Posterior vena cava (tissue), 2 donors: ENCODE measurements around the gene ZPBP. TPM values are rescaled to one million over a fixed set of nuclear protein-coding genes. Genes with fewer than 3 reads are reported as not detected.

Experiments used
- DNase-seq: peaks from one replicate; pipeline ENCODE4 v3.0.0-alpha.2; 2020; ENCODE audit warnings: low spot score
- intact Hi-C, 2 donors: fragments of 100-400 bp; cut with DNase I; formaldehyde crosslinking; loops; one replicate each; pipeline versions ENCODE4 v1.14.1 to v1.14.2; 2022 to 2023
- total RNA-seq, 2 donors: library from RNA; stranded (reverse); fragmentation: NEBNext Ultra II Directional; extraction: Animal tissue kit (Norgen Biotek cat#: 25700); gene quantifications; one replicate each; pipeline ENCODE4 v1.2.1, GENCODE V29; 2021
- donor health status: DM: yes; HTN: yes; CAD: no.
- donor health status: DM: yes; HTN: yes; CAD: no.

Gene ZPBP
- total RNA-seq, 2 donors from 2014 or later: not detected

DNA sequence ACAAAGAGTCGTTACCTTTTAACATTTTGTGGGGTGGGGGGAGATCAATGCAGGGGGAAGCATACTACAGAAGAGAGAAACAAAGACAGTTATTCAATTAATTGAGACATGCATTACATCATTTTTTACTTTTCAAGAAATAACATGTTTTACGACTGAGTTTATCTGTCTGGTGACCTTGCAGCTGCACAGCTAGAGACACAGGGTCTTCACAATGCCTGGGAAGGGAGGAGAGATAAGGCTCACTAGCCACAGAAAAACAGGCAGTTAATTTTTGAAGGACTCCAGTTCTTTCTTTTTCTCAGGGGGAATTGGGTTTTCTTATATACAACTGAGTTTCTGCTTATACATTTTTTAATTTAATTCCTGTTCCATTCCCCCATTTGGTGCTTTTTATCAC, 30.1 kb downstream of the ZPBP start:
- no peak for DNase-seq
- intact Hi-C loops: no loop called here

DNA sequence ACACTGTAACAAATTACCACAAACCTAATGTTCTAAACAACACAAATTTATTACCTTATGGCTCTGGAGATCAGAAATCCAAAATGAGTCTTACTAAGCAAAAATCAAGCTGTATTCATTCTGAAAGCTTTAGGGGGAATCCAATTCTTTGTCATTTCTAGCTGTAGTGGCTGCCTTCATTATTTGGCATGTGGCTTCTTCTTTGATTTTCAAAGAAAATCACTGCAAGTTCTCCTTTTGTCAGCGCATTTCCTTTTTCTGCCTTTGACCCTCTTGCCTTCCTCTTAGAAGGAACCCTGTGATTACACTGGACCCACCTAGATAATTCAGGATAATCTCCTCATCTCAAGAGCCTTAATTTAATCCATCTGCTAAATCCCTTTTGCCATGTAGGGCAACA, 36.9 kb downstream of the ZPBP start:
- intact Hi-C loops: no loop called here
- no peak for DNase-seq

DNA sequence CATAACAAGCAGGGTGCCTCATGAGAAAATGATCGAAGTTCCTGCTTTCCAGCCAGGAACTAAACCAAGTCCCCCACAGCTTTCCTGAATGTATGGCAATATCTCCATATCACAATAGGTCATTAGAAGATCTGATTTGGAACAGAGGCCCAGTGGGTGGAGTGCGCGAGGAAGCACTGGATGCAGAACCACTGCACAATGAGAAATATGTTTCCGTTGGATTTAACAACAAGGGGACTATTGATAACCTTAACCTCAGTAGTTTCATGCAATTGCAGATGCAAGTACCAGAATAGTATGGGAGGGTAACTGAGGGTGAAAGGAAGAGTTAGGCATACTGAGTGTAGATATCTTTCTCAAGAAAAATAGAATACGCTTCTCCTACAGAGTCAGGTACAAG, 45.3 kb downstream of the ZPBP start:
- DNase-seq: no peak
- intact Hi-C loops: loop anchor here in 1 of 2 donors (10.0 kb wide), 1 partner anchor 393 kb away; no protein-coding TSS in a partner anchor

- DNase-seq: peak; percentile 61
- intact Hi-C loops: loop anchor here in 1 of 2 donors (10.0 kb wide), 1 partner anchor 386 kb away; no protein-coding TSS in a partner anchor
Observed at GRCh38 chr7:50041165-50041564, 51.9 kb downstream of the ZPBP start.

GRCh38 chr7:50037086-50037485, 56.0 kb downstream of the ZPBP start:
- intact Hi-C loops: no loop called here
- no peak for DNase-seq

- no peak for DNase-seq
- intact Hi-C loops: loop anchor here in 1 of 2 donors (1.0 kb wide), 1 partner anchor 7 kb away; no protein-coding TSS in a partner anchor
Observed at GRCh38 chr7:50022991-50023390, 70.1 kb downstream of the ZPBP start.

- intact Hi-C loops: loop anchor here in 1 of 2 donors (1.0 kb wide), 1 partner anchor 8 kb away; no protein-coding TSS in a partner anchor
Observed at GRCh38 chr7:50022451-50022850, 70.6 kb downstream of the ZPBP start.

GRCh38 chr7:49995681-49996080, 97.4 kb downstream of the ZPBP start:
- DNase-seq: no peak
- intact Hi-C loops: no loop called here

More at GRCh38 chr7:50022451-50022850, 70.6 kb downstream of the ZPBP start:
- DNase-seq: no peak

DNA sequence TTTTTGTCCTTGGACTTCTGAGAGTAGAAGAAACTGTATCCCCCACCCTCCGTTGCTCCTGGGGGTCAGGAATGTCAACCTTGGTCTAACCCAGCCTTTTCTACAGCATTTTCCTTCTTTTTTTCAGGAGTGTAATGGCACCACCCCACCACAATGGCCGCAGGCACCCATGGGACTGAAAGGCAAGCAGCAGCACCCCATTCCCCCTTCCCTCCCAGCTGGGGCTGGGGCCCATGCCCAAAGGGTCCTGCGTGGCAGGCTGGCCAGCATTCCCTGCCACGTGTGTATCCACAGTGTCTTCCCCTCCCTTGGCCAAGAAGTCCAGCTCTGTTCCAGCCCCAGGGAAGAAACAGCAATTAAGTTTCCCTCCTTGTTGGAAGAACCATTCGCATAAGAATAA, 106.9 kb downstream of the ZPBP start:
- DNase-seq: no peak
- intact Hi-C loops: no loop called here

- DNase-seq: no peak
- intact Hi-C loops: no loop called here
Observed at GRCh38 chr7:49980465-49980864, 112.6 kb downstream of the ZPBP start.

DNA sequence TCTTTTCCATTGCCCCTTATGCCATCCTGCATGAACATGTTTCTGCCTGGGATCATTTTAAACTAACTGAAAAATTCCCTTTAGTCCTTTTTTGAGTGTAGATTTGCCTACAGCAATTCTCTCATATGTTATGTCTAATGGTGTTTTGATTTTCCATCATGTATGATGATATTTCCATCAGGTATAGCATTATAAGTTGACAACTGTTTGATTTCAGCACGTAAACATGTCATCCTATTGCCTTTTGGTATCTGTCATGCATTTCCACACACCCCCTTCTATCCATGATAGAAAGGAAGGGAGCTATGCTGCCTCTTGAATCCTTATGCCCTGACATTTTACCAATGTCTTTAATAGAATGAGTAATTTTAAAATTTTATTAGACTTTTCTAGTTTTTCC, 116.8 kb downstream of the ZPBP start:
- no peak for DNase-seq
- intact Hi-C loops: no loop called here

DNA sequence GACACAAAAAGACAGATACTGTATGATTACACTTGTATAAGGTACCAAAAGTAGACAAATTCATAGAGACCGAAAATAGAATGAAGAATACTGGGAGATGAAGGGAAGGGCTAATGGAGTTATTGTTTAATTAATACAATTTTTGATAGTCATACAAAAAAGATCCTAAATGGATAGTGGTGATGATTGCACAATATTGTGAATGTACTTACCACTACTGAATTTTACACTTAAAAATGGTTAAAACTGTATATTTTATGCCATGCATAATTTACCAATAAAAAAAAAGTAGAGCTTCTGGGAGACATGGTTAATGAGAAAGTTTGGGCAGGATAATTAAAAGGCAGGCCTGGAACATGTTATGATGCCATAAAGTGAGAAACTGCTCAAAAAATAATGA, 119.0 kb downstream of the ZPBP start:
- no peak for DNase-seq
- intact Hi-C loops: no loop called here

GRCh38 chr7:49937608-49938007, 155.4 kb downstream of the ZPBP start:
- intact Hi-C loops: no loop called here
- no peak for DNase-seq

DNA sequence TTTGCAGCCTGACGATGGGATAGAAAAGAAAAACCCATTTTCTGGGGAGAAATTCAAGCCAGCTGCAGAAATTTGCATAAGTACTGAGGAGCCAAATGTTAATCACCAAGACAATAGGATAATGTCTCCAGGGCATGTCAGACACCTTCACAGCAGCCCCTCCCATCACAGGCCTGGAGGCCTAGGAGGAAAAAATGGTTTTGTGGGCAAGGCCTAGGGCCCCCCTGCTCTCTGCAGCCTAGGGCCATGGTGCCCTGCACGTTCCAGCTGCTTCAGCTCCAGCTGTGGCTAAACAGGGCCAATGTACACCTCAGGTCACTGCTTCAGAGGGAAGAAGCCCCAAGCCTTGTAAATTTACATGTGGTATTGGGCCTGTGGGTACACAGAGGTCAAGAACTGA, 161.4 kb downstream of the ZPBP start:
- intact Hi-C loops: no loop called here
- no peak for DNase-seq

- intact Hi-C loops: no loop called here
- DNase-seq: no peak
Observed at GRCh38 chr7:49928787-49929186, 164.3 kb downstream of the ZPBP start.

- intact Hi-C loops: no loop called here
- DNase-seq: no peak
Observed at GRCh38 chr7:49927631-49928030, 165.4 kb downstream of the ZPBP start.

DNA sequence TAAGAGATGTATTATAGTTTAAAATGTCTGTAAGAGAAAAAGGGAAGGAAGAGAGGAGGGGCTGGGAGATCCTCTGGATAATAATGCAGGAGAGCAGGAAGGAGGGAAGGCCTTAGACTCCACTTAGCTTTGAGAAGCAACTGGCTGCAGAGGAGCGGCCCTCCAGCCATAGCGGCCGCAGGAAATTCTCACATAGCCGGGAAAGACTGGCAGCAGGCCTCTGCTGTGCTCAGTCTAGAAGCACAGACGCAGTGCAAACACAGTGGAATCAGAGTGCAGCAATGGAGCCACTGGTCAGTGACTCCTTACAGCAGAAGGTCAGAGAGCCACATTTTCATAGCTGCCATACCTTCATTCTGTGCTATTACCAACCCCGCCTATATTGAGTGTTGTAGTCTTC, 166.3 kb downstream of the ZPBP start:
- intact Hi-C loops: no loop called here
- DNase-seq: no peak

GRCh38 chr7:49911909-49912308, 181.1 kb downstream of the ZPBP start:
- no peak for DNase-seq
- intact Hi-C loops: no loop called here

DNA sequence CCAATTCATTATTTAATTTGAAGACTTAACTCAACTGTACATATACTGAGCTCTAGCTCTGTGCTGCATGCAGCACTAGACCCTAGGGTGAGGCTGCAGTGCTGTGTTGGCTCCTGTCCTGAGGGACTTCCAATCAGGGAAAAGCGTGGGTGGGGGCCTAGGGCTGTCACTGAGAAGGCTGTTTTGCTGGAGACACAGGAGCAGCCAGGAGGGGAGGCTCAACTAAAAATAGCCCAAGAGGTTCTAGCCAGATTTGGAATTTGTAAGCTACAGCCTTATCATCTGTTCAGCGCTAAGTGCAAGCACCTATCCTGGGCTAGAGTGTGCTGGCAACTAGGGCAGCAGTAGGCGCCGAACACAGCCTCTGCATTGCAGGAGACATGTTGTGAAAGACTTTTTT, 198.5 kb downstream of the ZPBP start:
- DNase-seq: no peak
- intact Hi-C loops: no loop called here

- DNase-seq: no peak
- intact Hi-C loops: no loop called here
Observed at GRCh38 chr7:49893131-49893530, 199.9 kb downstream of the ZPBP start.

DNA sequence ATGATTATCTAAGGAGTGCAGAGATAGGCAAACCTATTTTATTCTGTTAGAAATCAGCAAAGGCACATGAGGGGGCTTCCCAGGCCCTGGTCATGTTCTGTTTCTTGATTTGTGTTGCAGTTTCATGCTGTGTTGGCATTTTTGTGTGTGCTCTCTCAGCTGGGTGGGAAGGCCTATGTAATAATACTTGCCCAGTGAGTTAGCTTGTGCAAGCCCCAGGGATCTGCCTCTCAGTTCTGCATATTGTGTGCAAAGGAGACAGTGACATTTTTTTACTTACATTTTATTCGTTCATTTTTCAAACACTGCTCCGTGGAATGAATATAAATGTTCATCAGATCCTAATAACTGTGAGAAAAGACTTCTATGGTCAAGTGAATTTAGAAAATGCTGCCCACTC, 200.6 kb downstream of the ZPBP start:
- intact Hi-C loops: no loop called here
- no peak for DNase-seq
